NCI-H446 (cell line): Measurements from ENCODE around the gene SLC26A5.
A peak's percentile ranks its signal among the peaks of the same experiment; 100 is the strongest.
"Not testable (repeated sequence)": the region's sequence is repeated elsewhere in the genome, so short reads cannot be mapped to it uniquely, and the experiment has no call there.

Experiments
- DNase-seq, 2 experiments: peaks; one replicate each; lab custom pipeline; 2025; lab: John Stamatoyannopoulos, UW

Gene SLC26A5

DNA sequence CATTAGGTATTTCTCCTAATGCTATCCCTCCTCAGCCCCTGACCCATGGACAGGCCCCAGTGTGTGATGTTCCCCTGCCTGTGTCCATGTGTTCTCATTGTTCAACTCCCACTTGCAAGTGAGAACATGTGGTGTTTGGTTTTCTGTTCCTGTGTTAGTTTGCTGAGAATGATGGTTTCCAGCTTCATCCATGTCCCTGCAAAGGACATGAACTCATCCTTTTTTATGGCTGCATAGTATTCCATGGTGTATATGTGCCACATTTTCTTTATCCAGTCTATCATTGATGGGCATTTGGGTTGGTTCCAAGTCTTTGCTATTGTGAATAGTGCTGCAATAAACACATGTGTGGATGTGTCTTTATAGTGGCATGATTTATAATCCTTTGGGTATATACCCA is 46.3 kb downstream of the SLC26A5 start:
- DNase-seq = not testable (repeated sequence)

DNA sequence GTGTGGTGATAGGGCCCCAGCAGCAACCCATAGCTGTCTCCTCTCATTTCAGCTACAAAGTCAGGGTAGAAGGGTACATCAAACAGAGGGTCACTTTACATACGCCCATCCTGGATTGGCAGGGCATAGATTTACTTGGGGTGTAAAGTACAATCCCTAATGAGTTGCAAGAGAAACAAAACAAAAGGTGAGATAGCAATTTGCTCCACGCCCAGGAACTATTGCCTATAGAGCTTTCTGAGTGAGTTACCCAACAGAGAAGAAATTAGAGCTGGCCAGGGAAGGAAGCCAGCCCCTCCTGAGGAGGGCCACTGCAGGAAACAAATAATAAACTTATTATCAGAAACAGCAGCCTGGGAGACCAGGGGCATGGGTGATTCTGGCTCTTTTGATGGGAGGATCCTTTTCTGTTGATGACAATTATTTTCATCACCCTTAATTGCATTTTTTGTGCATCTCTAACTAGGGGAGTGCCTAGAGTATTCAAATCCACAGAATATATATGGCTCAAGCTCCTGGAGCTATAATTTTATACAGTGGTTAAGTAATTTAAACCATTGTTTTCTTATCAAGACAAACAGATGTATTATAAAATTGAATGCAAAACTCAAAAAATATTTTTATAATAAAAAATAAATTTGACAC is 47.4 kb downstream of the SLC26A5 start:
- DNase-seq = no peak

DNA sequence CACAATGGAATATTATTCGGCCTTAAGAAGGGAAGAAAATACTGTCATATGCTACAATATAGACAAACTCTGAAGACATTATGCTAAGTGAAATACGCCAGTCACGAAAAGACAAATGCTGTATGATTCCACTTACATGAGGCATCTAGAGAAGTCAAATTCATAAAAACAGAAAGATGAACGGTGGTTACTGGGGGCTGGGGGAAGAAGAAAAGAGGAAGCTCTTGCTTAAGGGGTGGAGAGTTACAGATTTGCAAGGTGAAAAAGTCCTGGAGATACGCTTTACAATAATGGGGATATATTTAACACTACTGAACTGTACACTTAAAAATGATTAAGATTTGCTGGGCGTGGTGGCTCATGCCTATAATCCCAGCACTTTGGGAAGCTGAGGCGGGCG is 49.5 kb downstream of the SLC26A5 start:
- no peak for DNase-seq

DNA sequence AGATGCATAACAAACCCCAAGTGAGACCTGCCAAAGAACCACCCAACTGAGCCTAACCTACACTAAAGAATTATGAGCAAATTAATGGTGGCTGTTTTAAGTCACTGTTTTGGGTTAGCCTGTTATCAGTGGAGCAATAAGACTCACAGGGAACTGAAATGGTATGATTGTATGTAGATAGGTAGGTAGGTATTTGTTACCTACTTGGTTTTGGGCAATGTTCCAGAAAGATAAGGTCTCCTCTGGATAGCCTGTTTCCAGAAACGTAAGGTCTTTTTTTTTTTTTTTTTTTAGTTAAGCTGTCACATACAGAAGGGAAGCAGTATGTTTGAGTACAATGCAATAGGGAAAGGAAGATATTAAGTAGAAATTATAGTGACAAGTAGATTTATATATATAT is 50.9 kb downstream of the SLC26A5 start:
- DNase-seq = no peak

DNA sequence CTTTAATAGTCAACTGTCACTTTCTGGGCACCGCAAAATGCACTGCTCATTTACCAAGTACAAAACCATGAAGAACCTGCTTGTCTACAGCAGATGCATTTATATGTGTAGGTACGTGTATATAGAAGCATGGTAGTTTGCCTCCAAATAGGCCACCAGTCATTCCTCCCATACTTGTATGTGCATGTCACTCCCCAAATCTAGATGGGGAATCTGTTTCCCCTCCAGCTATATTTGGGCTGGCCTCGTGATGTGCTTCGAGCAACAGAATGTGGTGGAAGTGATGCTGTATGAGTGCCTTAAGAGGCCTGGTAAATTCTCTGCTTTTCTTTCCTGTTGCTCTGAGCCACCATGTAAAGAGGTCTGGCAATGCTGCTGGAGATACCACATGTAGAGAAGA is 51.4 kb downstream of the SLC26A5 start:
- no peak for DNase-seq

DNA sequence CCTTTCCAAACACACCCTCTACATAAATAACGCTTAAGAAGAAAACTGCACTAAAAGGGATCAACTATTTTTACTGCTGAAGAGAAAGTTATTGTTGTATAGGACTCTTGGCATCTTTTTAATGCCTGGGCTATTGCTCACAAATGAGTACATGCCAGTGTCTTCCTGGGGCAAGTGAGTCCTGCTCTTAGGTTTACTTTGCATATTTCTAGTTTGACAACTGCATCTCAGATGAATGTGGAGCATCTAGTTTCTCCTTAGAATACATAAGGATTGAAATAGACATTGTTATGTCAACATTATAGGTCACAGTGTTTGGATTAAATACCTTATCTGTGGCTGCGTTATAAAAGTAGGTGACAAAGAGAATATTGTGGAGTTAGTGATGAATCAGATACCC is 54.0 kb downstream of the SLC26A5 start:
- no peak for DNase-seq

DNA sequence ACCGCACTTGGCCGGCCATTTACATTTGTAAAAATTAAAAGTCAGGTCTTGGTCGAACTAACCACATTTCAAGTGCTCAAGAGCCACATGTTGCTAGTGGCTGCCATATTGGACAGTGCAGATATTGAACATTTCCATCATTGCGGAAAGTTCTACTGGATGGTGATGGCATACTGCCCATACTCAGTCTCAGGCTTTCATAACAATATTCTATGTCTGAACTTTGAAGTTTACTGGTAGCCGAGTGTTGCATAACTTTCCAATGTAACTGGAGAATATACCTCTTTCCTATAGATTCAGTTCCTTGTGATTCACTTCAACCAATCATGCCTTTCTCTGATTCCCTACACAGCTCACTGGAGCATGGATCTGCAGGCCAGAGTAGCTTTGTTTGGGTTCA is 54.9 kb downstream of the SLC26A5 start:
- no peak for DNase-seq

DNA sequence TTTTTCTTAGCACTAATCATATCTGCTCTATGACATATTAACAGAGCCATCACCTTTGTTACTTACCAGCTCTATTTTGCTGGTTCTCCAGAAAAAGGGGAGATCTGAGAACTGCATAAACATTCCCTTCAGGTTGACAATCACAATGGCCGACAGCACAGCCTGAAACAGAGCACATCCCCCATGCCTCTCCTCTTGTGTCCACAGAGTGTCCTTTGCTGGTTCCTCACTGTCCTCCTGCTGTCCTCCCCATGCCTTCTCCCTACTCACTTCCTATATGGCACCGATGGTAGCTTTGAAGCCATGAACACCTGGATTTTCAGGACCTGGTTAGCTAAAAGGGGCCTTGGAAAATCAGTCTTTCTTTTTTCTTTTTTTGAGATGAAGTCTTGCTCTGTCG is 56.7 kb downstream of the SLC26A5 start:
- DNase-seq = no peak

DNA sequence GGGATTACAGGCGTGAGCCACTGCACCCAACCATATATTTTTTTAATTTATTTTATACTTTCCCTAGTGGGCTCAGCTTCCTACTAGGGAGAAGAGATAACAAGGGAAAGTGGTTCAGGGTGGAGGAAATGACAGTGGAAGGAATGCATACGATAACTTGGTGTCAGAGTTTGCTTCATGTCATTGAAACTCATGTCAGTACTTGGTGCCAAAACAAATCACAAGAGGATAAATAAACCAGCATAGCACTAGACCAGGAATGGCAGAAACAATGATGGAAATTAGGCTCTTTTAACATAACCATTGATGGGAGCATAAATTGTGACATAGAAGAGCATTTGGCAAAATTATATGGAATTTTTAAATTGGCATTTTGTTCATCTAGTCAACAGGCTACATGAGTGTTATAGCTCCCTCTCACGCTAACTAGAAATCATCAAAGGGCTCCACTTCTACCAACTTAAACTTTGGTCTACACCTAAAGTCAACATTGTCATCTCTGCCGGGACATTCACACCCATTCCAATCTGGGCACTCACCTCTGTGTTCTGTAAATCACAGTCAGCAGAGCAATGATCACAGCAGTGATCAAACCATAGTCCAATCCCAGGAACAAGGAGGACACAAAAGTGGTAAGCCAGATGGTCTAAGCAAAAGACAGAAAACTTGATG is 57.4 kb downstream of the SLC26A5 start:
- DNase-seq = no peak

DNA sequence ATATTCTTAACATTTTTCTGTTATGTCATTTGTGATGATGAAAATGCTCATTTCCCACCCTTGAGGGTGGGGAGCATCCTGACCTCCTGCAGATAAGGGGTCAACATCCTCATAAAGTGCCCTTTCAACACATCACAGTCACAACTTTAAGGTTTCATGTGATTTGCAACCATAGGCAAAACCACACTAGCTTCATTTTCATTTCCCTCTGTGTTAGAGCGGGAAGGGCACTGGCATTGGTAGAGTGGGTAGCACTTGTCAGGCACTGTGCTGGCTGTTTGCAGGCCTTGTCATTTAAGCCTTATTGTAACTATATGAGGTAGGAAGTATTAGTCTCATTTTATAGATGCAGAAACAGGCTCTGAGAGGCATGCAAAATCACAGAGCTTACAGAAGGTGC is 58.8 kb downstream of the SLC26A5 start:
- DNase-seq = no peak

DNA sequence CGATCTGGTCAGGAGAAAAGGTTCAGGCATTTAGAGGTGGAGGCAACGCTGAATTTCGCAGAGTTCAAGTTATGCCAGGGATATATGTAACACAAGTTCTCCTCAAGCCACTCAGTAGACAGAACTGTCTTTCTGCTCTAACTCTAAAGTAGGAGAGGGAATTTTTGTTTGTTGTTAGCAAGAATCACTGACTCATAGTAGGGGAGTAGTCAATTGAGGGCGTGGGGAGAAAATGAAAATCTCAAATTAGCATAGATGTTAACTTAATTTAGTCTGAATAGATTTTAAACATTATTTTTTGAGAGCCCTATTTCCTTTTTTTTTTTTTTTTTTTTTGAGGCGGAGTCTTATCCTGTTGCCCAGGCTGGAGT is 64.0 kb downstream of the SLC26A5 start:
- no peak for DNase-seq

DNA sequence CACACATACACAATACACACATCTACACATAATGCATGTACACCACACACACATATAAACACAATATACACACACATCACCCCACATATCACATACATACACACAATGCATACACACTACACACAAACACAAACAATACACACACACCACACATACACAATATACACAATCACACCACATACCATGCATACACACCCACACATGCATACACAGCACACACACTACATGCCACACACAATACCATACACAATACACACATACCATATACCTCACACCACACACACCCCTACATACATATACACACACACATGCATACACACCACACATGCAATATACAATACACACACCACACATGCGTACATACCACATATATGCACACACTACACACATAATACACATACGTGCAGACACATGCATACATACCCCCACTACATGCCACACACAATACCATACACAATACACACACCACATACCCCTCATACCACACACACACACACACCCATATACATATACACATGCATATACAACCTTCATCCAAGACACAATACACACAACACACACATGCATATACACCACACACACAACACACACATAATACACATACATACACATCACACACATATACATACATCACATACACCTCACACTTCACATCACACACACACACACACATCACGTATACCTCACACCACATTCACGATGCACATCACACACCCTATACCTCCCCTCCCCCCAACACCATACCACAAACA is 64.6 kb downstream of the SLC26A5 start:
- DNase-seq = no peak

DNA sequence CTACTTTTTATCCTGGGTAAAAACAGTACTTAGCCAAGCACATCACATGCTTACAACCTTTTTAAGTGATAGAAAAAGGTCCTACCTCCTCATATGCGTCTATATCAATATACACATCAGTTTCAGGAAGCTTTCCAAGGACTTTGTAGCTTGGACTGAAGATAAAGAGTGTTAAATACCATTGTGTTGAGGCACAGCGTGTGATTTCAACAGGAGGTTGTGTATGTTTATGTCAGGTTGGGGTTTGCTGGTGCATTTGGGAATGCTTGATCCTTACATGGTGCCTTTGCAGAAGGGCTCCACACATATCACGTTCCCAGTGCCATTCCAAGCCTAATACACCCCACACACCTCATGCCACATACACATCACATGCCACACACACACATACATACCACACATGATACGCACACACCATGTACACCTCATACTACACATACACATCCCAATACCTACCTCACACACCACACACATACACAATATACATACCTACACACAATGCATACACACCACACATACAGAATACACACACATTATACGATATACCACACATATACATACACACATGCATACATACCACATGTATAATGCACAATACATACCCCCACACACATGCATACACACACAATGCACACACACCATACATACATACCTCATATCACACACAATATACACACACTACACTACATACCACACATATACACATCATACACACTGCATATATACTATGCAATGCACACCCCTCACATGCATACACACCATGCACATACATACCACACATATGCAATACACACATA is 65.4 kb downstream of the SLC26A5 start:
- no peak for DNase-seq

DNA sequence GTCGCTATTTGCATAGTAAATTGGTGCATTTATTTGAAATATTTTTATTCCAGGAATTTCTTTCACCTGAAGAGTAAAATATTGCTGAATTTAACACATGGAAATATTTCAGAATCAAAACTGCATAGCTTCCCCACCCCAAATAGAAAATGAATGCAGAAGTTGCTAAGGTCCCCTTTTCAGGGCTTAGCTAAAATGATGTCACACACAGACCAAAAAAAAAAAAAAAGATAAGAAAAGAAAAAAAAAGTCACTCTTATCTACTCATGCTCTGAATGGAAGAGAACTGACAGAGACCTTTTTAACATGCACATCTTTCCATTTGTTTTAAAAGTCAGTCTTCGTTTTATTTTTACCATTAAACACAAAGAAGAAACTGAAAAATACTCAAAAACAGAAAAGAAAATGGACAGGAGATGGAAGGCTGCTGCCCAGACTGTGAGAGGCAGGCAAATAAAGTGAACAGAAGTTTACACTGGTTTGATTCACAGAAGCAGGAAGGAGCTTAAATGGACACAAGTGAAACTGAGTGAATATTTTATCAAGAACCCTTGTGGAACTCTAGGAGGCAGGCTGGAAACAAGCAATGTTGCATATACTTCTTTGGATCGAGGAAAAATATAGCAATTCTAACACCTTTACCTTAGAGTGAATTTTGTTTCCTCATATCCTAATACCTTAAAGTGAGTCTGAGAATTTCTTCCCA is 66.6 kb downstream of the SLC26A5 start:
- DNase-seq = no peak

DNA sequence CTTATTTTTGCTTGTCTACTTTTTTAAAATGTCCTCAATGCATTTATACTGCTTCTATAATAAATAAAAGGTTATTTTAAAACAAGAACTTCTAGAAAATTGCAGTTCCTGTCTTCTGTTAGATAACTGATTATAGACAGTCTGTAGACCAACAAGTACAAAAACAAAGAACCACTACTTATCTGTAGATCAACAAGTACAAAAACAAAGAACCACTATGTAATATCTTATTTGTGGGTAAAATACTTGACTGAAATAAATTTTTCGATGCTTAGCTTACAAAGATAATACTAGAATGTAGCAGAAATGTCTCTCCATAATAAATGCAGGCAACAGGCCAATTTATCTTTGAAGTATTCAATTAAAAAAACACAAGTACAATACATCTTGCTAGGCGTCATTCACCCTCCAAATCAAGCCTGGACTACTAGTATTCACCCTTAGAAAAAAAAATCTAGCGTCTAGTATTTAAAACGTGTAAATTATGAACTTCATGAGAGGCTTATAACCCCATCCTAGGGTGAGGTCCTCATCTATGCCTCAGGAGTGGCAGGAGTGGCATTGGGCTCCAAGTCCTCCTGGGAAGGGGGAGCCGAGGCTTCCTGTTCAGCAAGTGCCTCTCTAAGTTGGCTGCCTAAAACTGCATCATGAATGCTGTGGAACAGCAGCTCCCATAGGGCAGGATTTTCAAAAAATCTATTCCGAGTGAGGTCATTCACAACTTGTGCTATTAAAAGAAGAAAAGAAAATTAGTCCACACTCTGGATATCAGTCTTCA is 72.0 kb downstream of the SLC26A5 start:
- DNase-seq = no peak

DNA sequence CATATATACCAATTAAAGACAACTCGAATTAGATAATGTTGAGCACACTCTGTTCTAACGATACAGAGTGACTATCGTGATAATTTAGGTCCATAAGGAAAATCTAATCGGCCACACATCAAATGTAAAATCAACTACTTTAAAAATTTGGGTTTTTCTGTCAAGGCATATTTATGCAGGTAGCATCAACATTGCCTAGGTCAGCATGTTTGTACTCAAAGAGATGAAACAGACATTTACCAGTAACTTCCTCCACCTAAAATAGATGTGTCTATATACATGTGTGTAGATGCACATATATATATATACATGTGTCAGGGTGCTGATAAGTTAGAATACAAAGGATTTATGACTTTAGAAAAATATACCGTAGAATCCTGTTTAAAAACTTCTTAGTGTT is 76.6 kb downstream of the SLC26A5 start:
- no peak for DNase-seq

DNA sequence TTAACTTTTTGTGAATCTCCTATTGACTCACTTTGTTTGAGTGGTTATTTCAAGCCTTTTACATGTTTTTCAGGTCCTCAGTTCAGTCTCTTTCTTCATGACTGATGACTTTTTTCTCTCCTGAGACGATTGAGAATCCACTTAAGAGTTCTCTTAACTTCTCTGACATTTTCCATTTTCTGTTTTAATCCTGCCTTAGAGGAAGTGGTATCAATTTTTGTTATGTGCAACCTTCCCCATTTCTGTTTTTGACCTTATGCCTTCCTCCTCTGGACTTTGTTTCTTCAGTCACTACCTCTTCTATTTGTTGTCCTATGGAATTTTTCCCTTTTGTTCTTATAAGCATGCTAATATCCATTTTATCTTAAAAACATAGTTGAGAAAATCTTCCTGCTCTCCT is 96.2 kb downstream of the SLC26A5 start:
- no peak for DNase-seq

DNA sequence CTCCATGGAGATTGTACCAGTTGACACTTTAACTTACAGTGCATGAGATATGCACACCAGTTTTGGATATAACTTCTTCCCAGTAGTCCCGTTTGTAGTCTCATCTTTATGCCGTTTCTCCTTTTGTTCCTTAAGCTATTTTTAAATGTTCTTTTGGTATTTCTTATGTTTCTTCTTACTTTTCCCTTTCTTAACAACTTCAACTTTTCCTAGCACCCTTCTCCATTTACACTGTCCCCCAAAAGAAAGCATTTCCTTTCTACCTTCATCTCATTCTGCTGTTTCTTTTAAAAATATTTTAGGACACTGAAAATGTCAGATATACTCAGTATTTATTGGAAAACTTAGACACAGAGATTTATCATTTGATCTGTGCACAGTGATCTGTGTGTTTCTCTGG is 97.0 kb downstream of the SLC26A5 start:
- no peak for DNase-seq

DNA sequence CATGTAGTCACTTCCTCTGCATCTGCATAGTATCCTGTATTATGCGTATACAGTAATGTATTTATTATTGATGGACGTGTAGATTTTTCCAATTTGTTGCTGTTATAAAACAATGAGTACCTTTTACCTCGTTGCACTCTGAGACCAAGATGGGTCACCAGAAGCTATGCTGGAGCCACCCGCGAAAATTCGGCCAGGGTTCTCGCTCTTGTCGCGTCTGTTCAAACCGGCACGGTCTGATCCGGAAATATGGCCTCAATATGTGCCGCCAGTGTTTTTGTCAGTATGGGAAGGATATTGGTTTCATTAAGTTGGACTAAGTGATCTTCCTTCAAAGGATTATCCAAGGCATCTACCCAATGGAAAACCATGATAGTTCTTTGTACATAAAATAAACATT is 97.6 kb downstream of the SLC26A5 start:
- no peak for DNase-seq

DNA sequence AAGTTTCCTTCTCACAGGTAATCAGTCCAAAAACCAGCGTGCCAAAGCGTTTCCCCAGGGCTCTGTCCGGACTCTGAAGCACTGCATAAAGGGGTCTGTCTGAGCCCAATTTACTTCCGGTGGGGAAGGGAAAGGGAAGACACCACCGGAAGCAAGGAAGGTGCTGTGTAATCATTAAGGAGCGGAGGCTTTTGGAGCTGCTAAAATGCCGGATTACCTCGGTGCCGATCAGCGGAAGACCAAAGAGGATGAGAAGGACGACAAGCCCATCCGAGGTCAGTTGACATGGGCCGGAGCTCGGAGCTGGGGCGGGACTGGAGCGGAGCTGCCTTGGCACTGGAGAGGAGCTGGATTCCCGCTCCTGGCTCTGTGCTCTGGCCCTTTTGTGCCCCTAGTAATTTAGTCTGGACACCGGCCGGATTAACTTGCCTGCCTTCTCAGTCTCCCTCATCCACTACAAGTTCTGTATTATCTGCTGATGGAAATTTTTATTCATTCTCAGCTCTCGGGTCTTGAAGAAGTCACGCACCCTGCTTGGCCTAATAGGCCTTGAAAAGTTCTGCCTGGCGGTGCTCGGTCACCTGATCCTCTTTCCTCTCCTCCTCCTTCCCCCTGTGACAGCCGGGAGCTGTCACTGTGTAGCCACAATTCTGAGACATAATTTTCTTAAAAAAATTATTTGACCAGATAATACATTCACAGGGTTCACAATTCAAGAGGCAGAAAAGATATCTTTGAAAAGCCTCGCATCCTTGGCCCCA is 98.3 kb downstream of the SLC26A5 start, which contains the start of gene PSMC2:
Gene PSMC2 (plus strand): TSS at position 137 of the 761 bp plus-strand sequence. CDS start 69 bp downstream, at position 206.
- DNase-seq = peak; percentile 83 to 85
